ENCODE results near the gene ACTR6. TPM values are rescaled to one million over a fixed set of nuclear protein-coding genes. Genes with fewer than 3 reads are reported as not detected.
A peak's percentile ranks its signal among the peaks of the same experiment; 100 is the strongest.

ACTR6 gene
- total and polyA plus RNA-seq, 2 donors (not counting 3 experiments of a cell fraction or from before 2014, with no cell fraction given) = 7.5 to 23.2 TPM

DNA sequence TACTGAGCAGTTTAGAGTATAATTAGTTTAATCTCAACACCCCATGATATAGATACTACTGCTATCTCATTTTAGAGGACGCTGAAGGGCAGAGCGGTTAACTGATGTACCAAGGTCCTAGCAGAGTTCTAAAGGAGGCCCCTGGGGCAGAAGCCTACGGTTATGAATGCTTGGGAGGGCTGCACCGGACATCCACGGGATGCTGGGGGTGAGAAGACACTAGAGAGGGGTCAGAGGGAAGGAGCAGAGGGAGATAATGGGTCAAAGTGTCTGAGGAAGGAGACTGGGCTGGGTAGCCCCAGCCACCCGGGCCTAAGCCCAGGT, 1.6 kb upstream of the ACTR6 start:
- FAIRE-seq (no peak), DNase-seq (ENCODE audit: low read depth, low spot score) (no peak)
- TF ChIP-seq FOS (IDR thresholded peaks at IDR 0.05; ENCODE audit: borderline replicate concordance, insufficient read depth, low read length) (no peak), GATA2 (IDR thresholded peaks at IDR 0.05; ENCODE audit: insufficient read depth, insufficient read length, low read depth, low read length) (no peak)
- TF ChIP-seq, protein P1, sequence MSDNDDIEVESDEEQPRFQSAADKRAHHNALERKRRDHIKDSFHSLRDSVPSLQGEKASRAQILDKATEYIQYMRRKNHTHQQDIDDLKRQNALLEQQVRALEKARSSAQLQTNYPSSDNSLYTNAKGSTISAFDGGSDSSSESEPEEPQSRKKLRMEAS (IDR thresholded peaks at IDR 0.05; ENCODE audit: insufficient read depth, insufficient read length) = no peak
- Histone ChIP-seq H3K27ac (ENCODE audit: insufficient read depth, low read depth, low read length) (no peak overlapping the region), H3K4me2 (ENCODE audit: insufficient read depth, low read length) (no peak overlapping the region), H3K4me3 (replicated peaks in 1 of 3; ENCODE audit: insufficient read depth in 1 of 3, low read depth in 1 of 3, low read length in 3 of 3) (peak overlapping the region in 1 of 3 experiments; percentile 74), H3K9ac (replicated peaks; ENCODE audit: extremely low read depth, insufficient read depth, low read length) (no peak overlapping the region), H2AFZ (ENCODE audit: low read depth, low read length) (peak overlapping the region; percentile 99), H3K9me3 (replicated peaks; ENCODE audit: control insufficient read depth, insufficient read depth, low read length) (no peaks in the 10 kb centered on the region), H3K9me1 (replicated peaks; ENCODE audit: control insufficient read depth, extremely low read depth, insufficient read depth, low read length) (no peaks in the 10 kb centered on the region), H4K20me1 (replicated peaks; ENCODE audit: control insufficient read depth, extremely low read depth, insufficient read depth, low read length) (no peaks in the 10 kb centered on the region), H3K4me1 (ENCODE audit: control insufficient read depth, extremely low read depth, insufficient read depth, low read length) (peaks cover 4% of the 10 kb centered on the region), H3K27me3 (ENCODE audit: control insufficient read depth in 2 of 2, insufficient read depth in 2 of 2, low read length in 2 of 2) (peaks cover 0 to 3% of the 10 kb centered on the region in 2 experiments), H3K79me2 (ENCODE audit: control insufficient read depth, insufficient read depth, low read length) (peaks cover 14% of the 10 kb centered on the region), H3K36me3 (ENCODE audit: control insufficient read depth in 2 of 2, extremely low read depth in 1 of 2, insufficient read depth in 2 of 2, low read length in 2 of 2) (no peaks in the 10 kb centered on the region)
- CTCF ChIA-PET = no interaction called here
- BruUV-seq (replicated peaks) = no TSS peak
- POLR2A ChIA-PET = no interaction called here
- dilution Hi-C loops (cut with MboI; ENCODE audit: extremely low pct_ligation_motif_present, low sequenced_read_pairs) (no loop called here), intact Hi-C loops (cut with micrococcal nuclease) (no loop called here)

DNA sequence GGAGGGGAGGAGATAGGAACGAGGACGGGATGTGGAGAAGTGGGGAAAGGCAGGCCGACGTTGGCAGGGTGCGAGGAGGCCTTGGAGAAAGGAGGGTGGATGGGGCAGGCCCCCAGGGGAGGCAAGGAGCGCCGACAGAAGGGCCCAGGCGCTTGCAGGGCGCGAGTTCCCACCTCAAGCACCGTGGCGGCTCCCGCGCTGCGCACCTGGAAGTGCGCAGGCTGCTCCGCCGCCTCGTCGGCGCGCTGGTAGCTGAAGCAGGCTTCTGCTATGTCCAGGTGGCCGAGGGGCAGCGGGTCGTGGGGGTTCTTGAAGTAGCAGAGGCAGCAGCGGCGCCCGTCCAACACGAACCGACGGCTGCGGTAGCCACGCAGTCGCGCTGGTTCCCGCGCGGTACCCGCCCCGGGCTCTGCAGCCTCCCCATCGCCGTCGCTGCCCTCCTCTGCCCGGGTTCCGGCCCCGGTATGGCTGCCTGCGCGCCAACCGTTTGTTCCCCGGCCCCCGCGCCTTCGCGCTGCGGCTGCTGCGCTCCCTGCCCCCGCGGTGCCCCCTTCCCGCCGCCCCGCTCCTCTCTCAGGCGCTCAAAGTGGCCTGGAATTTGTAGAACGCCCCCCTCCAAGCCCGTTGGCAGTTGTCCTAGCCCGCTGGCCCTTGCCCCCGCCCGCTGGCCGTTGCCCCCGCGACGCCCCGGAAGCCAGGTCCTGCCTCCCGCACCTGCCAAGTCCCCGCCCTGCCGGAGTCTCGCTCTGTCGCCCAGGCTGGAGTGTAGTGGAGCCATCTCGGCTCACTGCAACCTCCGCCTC, 1.1 kb upstream of the ACTR6 start:
- peak; percentile 12 for FAIRE-seq
- peak overlapping the region; percentile 99 for H2AFZ ChIP-seq (ENCODE audit: low read depth, low read length)
- H3K36me3 ChIP-seq (ENCODE audit: control insufficient read depth in 2 of 2, extremely low read depth in 1 of 2, insufficient read depth in 2 of 2, low read length in 2 of 2) = no peaks in the 10 kb centered on the region
- no TSS peak for BruUV-seq (replicated peaks)
- H3K27me3 ChIP-seq (ENCODE audit: control insufficient read depth in 2 of 2, insufficient read depth in 2 of 2, low read length in 2 of 2) = peaks cover 0 to 3% of the 10 kb centered on the region in 2 experiments
- peaks cover 4% of the 10 kb centered on the region for H3K4me1 ChIP-seq (ENCODE audit: control insufficient read depth, extremely low read depth, insufficient read depth, low read length)
- no peaks in the 10 kb centered on the region for H4K20me1 ChIP-seq (replicated peaks; ENCODE audit: control insufficient read depth, extremely low read depth, insufficient read depth, low read length)
- H3K9ac ChIP-seq (replicated peaks; ENCODE audit: extremely low read depth, insufficient read depth, low read length) = no peak overlapping the region
- H3K79me2 ChIP-seq (ENCODE audit: control insufficient read depth, insufficient read depth, low read length) = peaks cover 15% of the 10 kb centered on the region
- no peaks in the 10 kb centered on the region for H3K9me3 ChIP-seq (replicated peaks; ENCODE audit: control insufficient read depth, insufficient read depth, low read length)
- intact Hi-C loops (cut with micrococcal nuclease) (loop anchor here (1.0 to 10.0 kb wide), 5 partner anchors 45 to 1865 kb away; partner anchors contain the start of genes BLTP3B, DEPDC4, SCYL2 and WASHC3), dilution Hi-C loops (cut with MboI; ENCODE audit: extremely low pct_ligation_motif_present, low sequenced_read_pairs) (no loop called here)
- POLR2A ChIA-PET = no interaction called here
- TF ChIP-seq GATA2 (IDR thresholded peaks at IDR 0.05; ENCODE audit: insufficient read depth, insufficient read length, low read depth, low read length) (no peak), FOS (IDR thresholded peaks at IDR 0.05; ENCODE audit: borderline replicate concordance, insufficient read depth, low read length) (no peak), MYC (IDR thresholded peaks at IDR 0.05; ENCODE audit: low read depth, low read length) (no peak), EZH2 (IDR thresholded peaks at IDR 0.05; ENCODE audit: borderline replicate concordance, low read depth, low read length, severe bottlenecking) (no peak), POLR2AphosphoS5 (IDR thresholded peaks at IDR 0.05; ENCODE audit: insufficient read depth, low read depth, low read length) (no peak), POLR2A (IDR thresholded peaks at IDR 0.05; ENCODE audit: low read depth, low read length) (no peak)
- H3K4me3 ChIP-seq (replicated peaks in 1 of 3; ENCODE audit: insufficient read depth in 1 of 3, low read depth in 1 of 3, low read length in 3 of 3) = peak overlapping the region; percentile 74 to 99 (median 95)
- H3K4me2 ChIP-seq (ENCODE audit: insufficient read depth, low read length) = peak overlapping the region; percentile 100
- DNase-seq (ENCODE audit: low read depth, low spot score) = peak; percentile 20
- H3K27ac ChIP-seq (ENCODE audit: insufficient read depth, low read depth, low read length) = no peak overlapping the region
- no peaks in the 10 kb centered on the region for H3K9me1 ChIP-seq (replicated peaks; ENCODE audit: control insufficient read depth, extremely low read depth, insufficient read depth, low read length)
- CTCF ChIA-PET = interaction anchor here (1.2 to 2.3 kb wide), 8 partner anchors 11 to 144 kb away, joined by 3 to 17 read pairs (median 5); partner anchors contain the start of genes DEPDC4 and SCYL2

All from endothelial cell of umbilical vein (primary cell).